Prostate gland (tissue), 2 donors: ENCODE measurements around the gene FMNL2.

Experiments used
- POLR2AphosphoS5 ChIP-seq: sonication (generic); formaldehyde crosslinking; IDR thresholded peaks from one replicate; pipeline ENCODE4 v1.6.1; 2017; ENCODE audit warnings: antibody characterized with exemption
- TF ChIP-seq, protein P1 (sequence below), 4 experiments: fragments of 200-600 bp in 2 of 4; fragments of 450-650 bp in 2 of 4; sonication (generic) in 2 of 4; IDR thresholded peaks; 1 replicate in 3 of 4; 2 replicates in 1 of 4; pipeline ENCODE4 v1.5.1; 2016 to 2019; ENCODE audit warnings: antibody characterized with exemption in 4 of 4, mild to moderate bottlenecking in 2 of 4, moderate library complexity in 2 of 4

DNA sequence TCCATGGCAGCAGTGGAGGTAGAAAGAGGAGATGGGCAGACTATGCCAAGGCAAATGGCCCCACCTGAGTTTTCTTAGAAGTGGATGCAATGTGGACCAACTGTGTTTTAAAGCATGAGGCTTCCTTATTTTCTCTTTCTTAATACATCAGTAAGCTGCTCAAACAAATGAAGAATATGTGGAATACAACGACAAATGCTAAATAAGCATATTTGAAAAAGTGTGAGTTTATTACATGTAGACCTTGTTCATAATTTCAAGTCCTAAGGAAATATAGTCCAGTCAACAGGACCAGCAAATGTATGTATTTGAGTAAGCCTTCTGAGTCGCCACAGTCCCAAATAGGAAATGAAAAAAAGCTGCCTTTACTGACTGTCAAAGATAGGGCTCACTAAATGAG is 204.4 kb downstream of the FMNL2 start:
- TF ChIP-seq, protein P1, sequence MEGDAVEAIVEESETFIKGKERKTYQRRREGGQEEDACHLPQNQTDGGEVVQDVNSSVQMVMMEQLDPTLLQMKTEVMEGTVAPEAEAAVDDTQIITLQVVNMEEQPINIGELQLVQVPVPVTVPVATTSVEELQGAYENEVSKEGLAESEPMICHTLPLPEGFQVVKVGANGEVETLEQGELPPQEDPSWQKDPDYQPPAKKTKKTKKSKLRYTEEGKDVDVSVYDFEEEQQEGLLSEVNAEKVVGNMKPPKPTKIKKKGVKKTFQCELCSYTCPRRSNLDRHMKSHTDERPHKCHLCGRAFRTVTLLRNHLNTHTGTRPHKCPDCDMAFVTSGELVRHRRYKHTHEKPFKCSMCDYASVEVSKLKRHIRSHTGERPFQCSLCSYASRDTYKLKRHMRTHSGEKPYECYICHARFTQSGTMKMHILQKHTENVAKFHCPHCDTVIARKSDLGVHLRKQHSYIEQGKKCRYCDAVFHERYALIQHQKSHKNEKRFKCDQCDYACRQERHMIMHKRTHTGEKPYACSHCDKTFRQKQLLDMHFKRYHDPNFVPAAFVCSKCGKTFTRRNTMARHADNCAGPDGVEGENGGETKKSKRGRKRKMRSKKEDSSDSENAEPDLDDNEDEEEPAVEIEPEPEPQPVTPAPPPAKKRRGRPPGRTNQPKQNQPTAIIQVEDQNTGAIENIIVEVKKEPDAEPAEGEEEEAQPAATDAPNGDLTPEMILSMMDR (IDR thresholded peaks at IDR 0.05), result no peak
- TF ChIP-seq POLR2AphosphoS5, result no peak
